Mesothelial cell of epicardium (in vitro differentiated cells): ENCODE results near the gene INSC. TPM values are rescaled to one million over a fixed set of nuclear protein-coding genes. Genes with fewer than 3 reads are reported as not detected.

Experiments
- DNase-seq, 2 experiments: peaks; one replicate each; pipeline ENCODE4 v3.0.0; 2021; ENCODE audit warnings: low spot score in 2 of 2; ENCODE audit not compliant: unreplicated experiment in 2 of 2
- H3K27ac Mint-ChIP-seq: 2 replicates; pipeline ENCODE4 v1.8.0; 2021; ENCODE audit warnings: mixed read lengths
- H3K27me3 Mint-ChIP-seq: 2 replicates; pipeline ENCODE4 v1.8.0; 2021; ENCODE audit warnings: low read depth, mixed read lengths
- H3K36me3 Mint-ChIP-seq: 2 replicates; pipeline ENCODE4 v1.8.0; 2021; ENCODE audit warnings: mixed read lengths
- H3K4me1 Mint-ChIP-seq: 2 replicates; pipeline ENCODE4 v1.8.0; 2021; ENCODE audit warnings: mixed read lengths
- H3K4me3 Mint-ChIP-seq: 2 replicates; pipeline ENCODE4 v1.8.0; 2021; ENCODE audit warnings: mild to moderate bottlenecking, moderate library complexity, mixed read lengths
- H3K9me3 Mint-ChIP-seq: 2 replicates; pipeline ENCODE4 v1.8.0; 2021; ENCODE audit warnings: mixed read lengths
- total RNA-seq: library from RNA; stranded (reverse); gene quantifications from 3 replicates; pipeline ENCODE4 v1.2.1, GENCODE V29; 2021
- TF ChIP-seq, protein P1 (sequence below): fragments of 200-600 bp; sonication (generic); IDR thresholded peaks from one replicate; pipeline ENCODE4 v1.5.0; 2021; ENCODE audit warnings: antibody characterized with exemption; ENCODE audit not compliant: unreplicated experiment

Gene INSC
- total RNA-seq, 1 donor from 2014 or later = not detected

DNA sequence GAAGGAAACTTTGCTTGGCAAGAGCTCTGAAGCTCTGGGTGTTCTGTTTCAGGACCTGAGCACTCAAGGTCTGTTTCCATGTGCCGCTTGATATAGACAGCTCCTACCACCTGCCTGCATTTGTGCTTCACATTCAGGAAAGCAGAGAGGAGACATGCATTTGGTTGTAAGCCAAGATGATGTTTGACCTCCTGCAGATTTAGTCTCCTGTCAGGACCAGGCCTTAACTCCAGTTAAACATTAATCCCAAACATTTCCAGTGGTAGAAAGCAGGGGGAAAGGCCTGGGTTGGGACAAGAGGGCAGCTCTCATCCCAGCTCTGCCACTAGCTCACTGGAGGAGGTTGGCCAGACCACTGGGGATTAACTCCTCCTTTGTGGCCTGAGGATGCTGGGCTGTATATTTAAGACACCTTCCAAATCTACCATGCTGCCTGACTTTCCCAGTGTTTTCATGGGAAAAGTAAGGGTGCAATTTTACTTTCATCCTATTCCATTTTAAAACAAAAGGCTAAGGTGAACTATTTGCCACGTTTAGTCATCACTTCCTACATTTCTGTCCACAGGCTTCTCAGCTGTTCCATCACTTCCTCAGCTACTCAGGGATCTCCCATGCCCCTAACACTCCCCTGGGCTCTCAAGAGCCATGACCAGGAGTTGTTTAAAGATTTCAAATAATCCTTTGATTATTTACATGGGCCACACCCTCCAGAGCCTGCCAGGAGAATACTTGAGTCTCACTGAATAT, 80.9 kb downstream of the INSC start:
- TF ChIP-seq, protein P1, sequence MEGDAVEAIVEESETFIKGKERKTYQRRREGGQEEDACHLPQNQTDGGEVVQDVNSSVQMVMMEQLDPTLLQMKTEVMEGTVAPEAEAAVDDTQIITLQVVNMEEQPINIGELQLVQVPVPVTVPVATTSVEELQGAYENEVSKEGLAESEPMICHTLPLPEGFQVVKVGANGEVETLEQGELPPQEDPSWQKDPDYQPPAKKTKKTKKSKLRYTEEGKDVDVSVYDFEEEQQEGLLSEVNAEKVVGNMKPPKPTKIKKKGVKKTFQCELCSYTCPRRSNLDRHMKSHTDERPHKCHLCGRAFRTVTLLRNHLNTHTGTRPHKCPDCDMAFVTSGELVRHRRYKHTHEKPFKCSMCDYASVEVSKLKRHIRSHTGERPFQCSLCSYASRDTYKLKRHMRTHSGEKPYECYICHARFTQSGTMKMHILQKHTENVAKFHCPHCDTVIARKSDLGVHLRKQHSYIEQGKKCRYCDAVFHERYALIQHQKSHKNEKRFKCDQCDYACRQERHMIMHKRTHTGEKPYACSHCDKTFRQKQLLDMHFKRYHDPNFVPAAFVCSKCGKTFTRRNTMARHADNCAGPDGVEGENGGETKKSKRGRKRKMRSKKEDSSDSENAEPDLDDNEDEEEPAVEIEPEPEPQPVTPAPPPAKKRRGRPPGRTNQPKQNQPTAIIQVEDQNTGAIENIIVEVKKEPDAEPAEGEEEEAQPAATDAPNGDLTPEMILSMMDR = no peak
- no peaks in the 10 kb centered on the region for H3K9me3 Mint-ChIP-seq
- H3K4me3 Mint-ChIP-seq = no peak overlapping the region
- no peak overlapping the region for H3K27ac Mint-ChIP-seq
- H3K4me1 Mint-ChIP-seq = no peaks in the 10 kb centered on the region
- no peaks in the 10 kb centered on the region for H3K36me3 Mint-ChIP-seq
- no peak for DNase-seq
- peaks cover 24% of the 10 kb centered on the region for H3K27me3 Mint-ChIP-seq

DNA sequence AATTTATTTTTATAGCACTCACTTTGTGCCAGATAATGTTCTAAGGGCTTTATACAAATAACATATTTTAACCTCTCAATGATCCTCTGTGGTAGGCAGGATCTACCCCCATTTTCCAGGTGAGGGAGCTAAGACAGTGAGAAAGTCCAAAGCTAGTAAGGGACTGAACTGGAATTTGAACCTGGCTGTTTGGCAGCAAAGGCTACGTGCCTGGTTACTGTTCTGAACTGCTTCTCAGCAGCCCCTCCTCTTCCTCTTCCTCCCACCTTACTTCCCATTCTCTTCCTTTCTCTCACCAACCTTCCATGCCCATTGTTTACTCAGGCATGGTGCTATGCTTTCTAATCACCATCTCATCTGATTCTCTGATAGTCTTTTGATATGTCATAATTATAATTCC, 82.0 kb downstream of the INSC start:
- TF ChIP-seq, protein P1 = no peak
- Mint-ChIP-seq H3K4me3 (no peak overlapping the region), H3K27ac (no peak overlapping the region)

DNA sequence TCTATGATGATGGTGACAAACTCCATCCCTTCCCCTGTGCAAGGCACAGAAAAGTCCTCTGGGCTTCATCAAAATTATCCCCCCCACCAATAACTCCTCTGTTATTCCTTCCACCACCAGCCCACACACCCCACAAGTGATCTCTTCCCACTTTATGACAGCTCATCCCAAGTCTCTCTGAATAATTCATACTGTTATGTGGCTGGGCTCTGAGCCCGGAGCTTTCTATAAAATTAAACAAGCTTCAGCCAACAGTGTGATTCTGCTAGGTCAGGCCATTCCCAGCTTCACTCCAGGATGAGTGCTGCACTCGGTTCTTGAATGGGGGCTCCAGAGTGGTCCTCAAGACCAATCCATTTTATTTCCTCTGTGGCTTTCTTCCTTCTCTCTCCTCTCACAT, 83.0 kb downstream of the INSC start:
- Mint-ChIP-seq H3K27me3 (peaks cover 32% of the 10 kb centered on the region), H3K9me3 (no peaks in the 10 kb centered on the region), H3K36me3 (no peaks in the 10 kb centered on the region), H3K4me1 (no peaks in the 10 kb centered on the region), H3K4me3 (no peak overlapping the region), H3K27ac (no peak overlapping the region)
- TF ChIP-seq, protein P1 = no peak
- no peak for DNase-seq

More for the DNA sequence above, 82.0 kb downstream of the INSC start:
- Mint-ChIP-seq H3K27me3 (peaks cover 27% of the 10 kb centered on the region), H3K4me1 (no peaks in the 10 kb centered on the region), H3K36me3 (no peaks in the 10 kb centered on the region), H3K9me3 (no peaks in the 10 kb centered on the region)
- no peak for DNase-seq

DNA sequence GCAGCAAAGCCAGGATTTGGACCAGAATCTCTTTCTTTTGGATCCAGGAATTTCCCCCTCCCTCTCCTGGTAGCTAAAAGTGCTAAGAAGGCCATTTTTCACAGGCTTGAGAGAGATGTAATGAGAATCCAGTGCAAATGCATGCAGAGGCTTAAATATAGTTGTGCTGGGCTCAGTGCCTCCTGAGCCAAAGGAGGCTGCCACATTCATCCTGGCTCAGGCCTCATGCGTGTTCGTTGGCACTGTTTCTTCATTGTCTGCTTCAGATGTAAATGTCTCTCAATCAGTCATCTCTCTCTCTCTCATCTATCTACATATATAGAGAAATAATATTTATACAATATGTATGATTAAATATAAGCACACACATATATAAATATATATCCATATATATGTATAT, 83.6 kb downstream of the INSC start:
- DNase-seq = no peak
- Mint-ChIP-seq H3K27ac (no peak overlapping the region), H3K4me1 (no peaks in the 10 kb centered on the region), H3K9me3 (no peaks in the 10 kb centered on the region), H3K4me3 (no peak overlapping the region), H3K36me3 (no peaks in the 10 kb centered on the region), H3K27me3 (peaks cover 38% of the 10 kb centered on the region)
- TF ChIP-seq, protein P1 = no peak

DNA sequence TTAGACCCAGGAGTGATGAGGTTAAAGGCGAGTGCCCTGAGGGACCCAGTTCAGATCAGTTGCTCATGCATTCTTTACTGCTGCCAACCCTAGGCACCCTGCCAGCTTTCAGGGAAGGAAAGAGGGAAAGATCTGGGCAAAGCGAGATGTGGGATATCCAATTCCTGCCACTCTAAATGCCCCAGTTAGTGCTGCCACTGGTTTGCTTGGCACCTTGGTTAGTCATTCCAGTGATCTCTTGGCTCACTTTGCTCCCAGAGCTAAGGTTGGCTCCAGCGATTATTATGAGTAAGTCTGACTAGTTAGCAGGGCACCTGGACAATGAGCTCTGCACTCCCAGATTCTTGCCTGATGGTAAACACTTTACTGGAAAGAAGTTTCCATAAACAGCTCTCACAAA, 85.0 kb downstream of the INSC start:
- no peak overlapping the region for H3K4me3 Mint-ChIP-seq
- H3K27me3 Mint-ChIP-seq = peaks cover 36% of the 10 kb centered on the region
- no peaks in the 10 kb centered on the region for H3K4me1 Mint-ChIP-seq
- H3K36me3 Mint-ChIP-seq = no peaks in the 10 kb centered on the region
- TF ChIP-seq, protein P1 = no peak
- no peak overlapping the region for H3K27ac Mint-ChIP-seq
- no peaks in the 10 kb centered on the region for H3K9me3 Mint-ChIP-seq
- DNase-seq = no peak
